Eye (tissue), 1 donor: ENCODE measurements around the gene SLC6A6.
A peak's percentile ranks its signal among the peaks of the same experiment; 100 is the strongest.

ENCODE experiments used
- DNase-seq: peaks from one replicate; pipeline ENCODE4 v3.0.0-alpha.2; 2015

The SLC6A6 gene

GRCh38 chr3:14372587-14372986, 29.8 kb upstream of the SLC6A6 start:
- DNase-seq, result no peak

- DNase-seq, result no peak
These were observed 28.5 kb upstream of the SLC6A6 start for GRCh38 chr3:14373753-14374376.

DNA sequence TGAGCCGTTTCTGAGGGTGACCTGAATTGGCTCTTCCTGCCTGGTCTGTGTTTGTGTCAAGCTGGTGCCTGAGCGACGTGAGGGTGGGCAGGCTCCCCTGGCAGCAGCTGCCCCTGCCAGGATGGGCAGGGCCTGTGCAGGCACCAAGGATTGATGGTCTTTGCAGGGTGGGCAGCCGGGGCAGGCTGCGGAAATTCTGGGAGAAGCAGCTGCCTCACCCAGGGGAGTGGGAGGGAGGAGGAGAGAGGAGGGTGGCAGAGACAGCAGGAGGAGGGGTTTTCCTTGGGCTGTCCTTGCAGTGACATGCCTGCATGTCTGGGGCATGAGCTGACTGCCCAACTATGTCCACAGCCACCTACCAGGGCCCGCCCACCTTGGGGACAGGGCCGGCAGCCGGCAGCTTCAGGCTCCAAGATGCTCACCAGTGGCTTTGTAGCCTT, 27.9 kb upstream of the SLC6A6 start:
- peak; percentile 49 for DNase-seq

DNA sequence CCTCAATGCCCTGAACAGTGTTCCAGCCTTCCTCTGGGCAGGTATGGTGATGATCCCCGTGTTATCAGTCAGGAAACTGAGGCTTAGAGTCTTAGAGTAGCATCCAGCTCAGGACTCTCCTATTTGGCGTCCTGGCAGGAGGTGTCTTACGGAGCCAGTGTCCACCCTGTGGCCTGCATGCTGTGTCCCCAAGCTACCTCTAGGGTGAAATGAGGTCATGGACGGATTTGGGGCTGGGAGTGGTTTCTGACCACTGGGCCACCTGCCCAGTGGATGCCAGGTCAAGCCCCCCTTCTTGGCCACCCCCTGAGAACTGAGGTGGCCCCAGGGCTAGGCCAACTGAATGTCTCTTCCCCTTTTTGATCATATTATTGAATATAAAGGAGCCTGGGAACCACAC, 27.2 kb upstream of the SLC6A6 start:
- no peak for DNase-seq

GRCh38 chr3:14376348-14377043, 25.9 kb upstream of the SLC6A6 start:
- DNase-seq, result peak; percentile 42

GRCh38 chr3:14377044-14377837, 25.2 kb upstream of the SLC6A6 start:
- DNase-seq, result no peak

- no peak for DNase-seq
These were observed 24.6 kb upstream of the SLC6A6 start for GRCh38 chr3:14377838-14378169.

DNA sequence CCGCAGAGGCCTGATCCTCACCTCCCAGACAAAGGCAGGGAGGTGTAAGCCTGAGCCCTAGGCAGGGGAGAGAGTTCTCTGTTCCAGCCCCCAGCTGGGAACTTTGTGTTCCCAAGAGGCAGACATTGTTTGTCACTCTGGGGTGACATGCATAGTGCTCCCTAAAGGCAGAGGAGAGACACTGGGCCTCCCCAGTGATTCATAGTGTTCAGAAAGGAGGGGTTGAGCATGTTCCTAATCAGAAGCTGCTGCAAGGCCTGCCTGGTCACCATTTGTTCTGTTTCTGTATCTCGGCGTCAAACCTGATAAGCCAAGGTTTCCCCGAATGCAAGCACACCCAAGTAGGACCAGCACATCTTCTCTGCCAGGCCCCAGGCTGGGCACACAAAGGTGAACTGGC, 24.0 kb upstream of the SLC6A6 start:
- DNase-seq, result no peak

GRCh38 chr3:14379843-14380242, 22.6 kb upstream of the SLC6A6 start:
- DNase-seq, result no peak

GRCh38 chr3:14386254-14386653, 16.2 kb upstream of the SLC6A6 start:
- no peak for DNase-seq

DNA sequence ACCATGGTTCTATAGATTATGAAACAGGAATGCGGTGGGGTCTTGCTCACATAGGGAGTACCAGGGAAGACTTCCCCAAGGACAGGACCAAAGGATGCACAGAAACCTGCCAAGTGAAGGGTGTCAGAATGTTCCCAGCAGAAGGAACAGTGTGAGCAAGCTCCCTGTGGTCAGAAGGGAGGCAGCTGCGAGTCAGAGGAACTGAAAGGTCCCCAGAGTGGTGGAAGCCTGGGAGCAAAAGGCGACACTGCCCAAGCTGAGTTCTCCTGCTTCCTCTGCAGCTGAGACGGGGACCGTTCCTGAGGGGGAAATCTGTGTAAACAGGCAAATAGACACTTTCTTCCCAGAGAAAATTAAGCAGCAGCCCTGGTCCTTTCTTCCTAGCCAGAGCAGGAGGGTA, 14.2 kb upstream of the SLC6A6 start:
- DNase-seq, result no peak

DNA sequence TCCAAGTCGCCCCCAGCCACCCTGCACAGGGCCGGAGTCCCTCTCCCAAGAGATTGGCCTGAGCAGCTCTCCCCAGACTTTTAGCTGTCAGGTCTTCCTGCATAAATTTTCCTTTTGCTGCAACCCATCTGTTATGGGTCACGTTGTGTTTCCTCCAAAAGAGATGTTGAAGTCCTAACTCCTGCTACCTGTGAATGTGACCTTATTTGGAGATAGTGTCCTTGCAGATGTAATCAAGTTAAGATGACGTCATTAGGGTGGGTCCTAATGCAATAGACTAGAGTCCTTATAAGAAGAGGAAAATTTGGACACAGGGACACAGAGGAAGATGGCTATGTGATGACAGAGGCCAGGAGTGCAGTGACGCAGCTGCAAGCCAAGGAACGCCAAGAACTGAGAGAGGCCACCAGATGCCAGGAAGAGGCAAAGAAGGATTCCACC, 13.2 kb upstream of the SLC6A6 start:
- DNase-seq, result no peak

DNA sequence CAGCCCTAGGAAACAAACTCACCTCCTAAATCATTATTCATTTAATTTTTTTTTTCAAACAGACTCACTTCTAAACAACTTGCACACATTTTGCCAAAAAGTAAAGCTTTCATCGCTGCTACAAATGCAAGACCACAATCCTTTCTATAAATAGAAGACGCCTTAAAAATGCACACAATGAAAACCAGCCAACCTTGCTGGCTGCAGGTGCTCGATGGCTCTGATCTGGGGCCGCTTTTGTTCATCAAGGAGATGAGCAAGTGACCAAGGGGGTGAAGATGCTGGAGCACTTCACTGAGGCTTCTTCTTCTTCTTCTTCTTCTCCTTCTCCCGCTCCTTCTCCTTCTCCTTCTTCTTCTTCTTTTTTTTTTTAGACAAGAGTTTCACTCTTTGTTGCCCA, 12.7 kb upstream of the SLC6A6 start:
- DNase-seq, result no peak

- peak; percentile 52 for DNase-seq
These were observed 11.4 kb upstream of the SLC6A6 start for GRCh38 chr3:14391033-14391432.

GRCh38 chr3:14392231-14392630, 10.2 kb upstream of the SLC6A6 start:
- no peak for DNase-seq

DNA sequence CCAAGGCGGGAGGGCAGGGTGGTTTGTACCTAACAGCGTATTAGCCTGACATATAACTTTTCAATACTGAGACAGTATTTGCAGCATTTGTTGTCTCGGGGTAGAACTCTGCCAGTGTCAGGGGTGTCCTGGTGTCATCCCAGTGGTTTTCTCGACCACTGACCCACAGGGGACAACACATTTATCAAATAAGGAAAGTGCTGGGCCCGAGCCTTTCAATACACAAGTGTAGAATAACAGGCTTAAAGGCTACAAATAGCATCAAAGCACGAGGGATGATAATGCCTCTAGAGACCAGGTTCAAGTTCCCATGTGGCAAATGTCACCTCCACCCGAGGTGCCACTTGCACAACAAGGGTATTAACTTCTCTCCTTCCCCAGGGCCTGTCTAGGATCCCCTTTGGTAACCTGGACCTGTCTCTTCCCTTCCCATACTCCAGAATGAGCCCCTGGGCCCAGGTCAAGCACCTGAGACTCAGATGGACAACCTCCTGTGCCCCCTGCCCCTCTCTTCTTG, 9.5 kb upstream of the SLC6A6 start:
- no peak for DNase-seq

GRCh38 chr3:14393440-14394106, 8.8 kb upstream of the SLC6A6 start:
- DNase-seq, result no peak

- peak; percentile 64 for DNase-seq
These were observed 6.2 kb upstream of the SLC6A6 start for GRCh38 chr3:14396031-14396692.

- DNase-seq, result no peak
These were observed 5.4 kb upstream of the SLC6A6 start for GRCh38 chr3:14397046-14397445.

DNA sequence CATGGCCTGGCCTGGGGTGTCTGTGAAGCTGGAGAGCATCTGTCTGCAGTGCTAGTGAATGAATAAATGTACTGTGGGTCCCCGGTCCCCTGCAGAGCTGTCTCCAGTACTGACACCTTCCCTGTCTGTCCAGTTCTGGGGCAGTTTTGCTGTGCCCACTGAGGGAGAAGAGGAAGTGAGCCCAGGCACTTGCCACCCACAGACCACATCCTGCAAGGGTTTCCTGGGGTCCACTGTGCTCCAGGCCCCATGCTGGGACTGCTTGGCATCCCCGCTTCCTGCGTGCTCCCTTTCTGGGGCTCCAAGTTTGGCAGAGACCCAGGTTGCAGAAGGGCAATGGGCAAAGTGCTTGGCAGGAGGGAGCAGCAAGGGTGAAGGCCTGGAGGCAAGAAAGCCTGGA, 4.9 kb upstream of the SLC6A6 start:
- DNase-seq, result no peak

DNA sequence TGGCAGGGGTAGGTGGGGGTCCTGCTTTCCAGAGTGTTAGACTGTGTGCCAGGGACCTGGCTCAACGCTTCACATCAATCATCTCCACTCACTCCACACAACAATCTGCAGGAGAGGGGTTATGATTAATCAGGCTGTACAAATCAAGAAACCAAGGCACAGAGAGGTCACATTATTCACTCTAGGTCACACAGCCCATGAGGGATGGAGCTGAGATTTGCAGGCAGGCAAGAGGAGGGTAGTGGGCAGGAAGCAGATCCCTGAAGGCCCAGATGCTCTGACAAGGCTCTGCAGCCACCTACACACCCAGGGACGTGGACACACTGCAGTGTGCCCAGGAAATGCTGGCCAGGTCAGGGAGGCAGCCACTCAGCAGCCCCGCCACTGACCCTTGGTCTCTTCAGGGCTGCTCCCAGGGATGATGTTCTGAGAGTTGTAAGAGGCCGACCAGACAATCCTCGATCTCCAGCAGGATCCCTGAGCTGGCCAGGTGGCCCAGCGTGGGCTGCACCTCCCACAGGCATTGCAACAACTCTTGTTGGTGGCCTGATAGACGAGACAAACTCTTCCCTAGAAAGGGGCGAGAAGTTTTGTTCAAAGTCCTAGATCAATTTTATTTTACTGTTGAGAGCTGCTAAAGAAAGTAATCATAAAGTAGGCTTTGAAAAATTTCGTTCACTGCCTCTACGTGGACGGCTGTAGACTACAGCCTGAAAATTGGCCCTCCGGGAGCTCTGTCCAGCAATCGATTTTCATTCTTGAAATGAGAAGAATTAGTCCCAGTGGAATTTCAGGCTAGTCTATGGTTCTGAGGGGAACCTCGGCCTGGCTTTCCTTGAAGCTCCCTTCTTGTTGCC, 4.2 kb upstream of the SLC6A6 start:
- DNase-seq, result no peak

DNA sequence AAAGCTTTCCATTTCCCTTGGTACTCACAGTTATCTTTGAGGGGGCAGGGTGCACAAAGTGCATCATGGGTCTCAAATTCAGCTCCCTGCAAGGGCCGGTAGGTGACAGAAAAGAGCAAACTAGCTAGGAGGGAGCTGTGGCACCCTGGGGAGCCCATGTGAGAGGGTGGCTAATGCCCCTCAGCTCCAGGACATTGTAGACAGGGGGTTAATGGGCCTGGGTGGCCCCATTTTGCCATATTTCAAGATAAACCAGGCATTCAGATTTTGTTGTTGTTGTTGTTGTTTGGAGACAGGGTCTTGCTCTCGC, 3.7 kb upstream of the SLC6A6 start:
- DNase-seq, result no peak
